Measurements from ENCODE around the gene MTHFS.

MTHFS gene

GRCh38 chr15:79820820-79821219, 76.0 kb downstream of the MTHFS start:
- no peak overlapping the region for H3K9ac ChIP-seq
- no peak overlapping the region for H3K27ac ChIP-seq
- no peak for TF ChIP-seq CTCF (IDR thresholded peaks at IDR 0.05)
- H3K79me2 ChIP-seq = no peaks in the 10 kb centered on the region
- H3K36me3 ChIP-seq (ENCODE audit: control insufficient read depth, insufficient read depth, low read length) = no peaks in the 10 kb centered on the region
- H3K4me1 ChIP-seq = no peaks in the 10 kb centered on the region
- no peak overlapping the region for H3K4me2 ChIP-seq (ENCODE audit: low read length)
- H3K27me3 ChIP-seq (ENCODE audit: control insufficient read depth, insufficient read depth, low read length) = no peaks in the 10 kb centered on the region
- H3K4me3 ChIP-seq (ENCODE audit: low read depth, low read length) = no peak overlapping the region
- no peak overlapping the region for H2AFZ ChIP-seq
- no peaks in the 10 kb centered on the region for H3K9me3 ChIP-seq (ENCODE audit: control insufficient read depth, low read length)

- Histone ChIP-seq H3K79me2 (no peaks in the 10 kb centered on the region), H3K9me3 (ENCODE audit: control insufficient read depth, low read length) (no peaks in the 10 kb centered on the region), H3K36me3 (ENCODE audit: control insufficient read depth, insufficient read depth, low read length) (no peaks in the 10 kb centered on the region), H3K9ac (no peak overlapping the region), H3K4me1 (no peaks in the 10 kb centered on the region), H2AFZ (no peak overlapping the region), H3K27ac (no peak overlapping the region), H3K4me3 (ENCODE audit: low read depth, low read length) (no peak overlapping the region), H3K27me3 (ENCODE audit: control insufficient read depth, insufficient read depth, low read length) (no peaks in the 10 kb centered on the region), H3K4me2 (ENCODE audit: low read length) (no peak overlapping the region)
- no peak for TF ChIP-seq CTCF (IDR thresholded peaks at IDR 0.05)
Observed at GRCh38 chr15:79820176-79820575, 76.6 kb downstream of the MTHFS start.

GRCh38 chr15:79816571-79816970, 80.2 kb downstream of the MTHFS start:
- no peaks in the 10 kb centered on the region for H3K9me3 ChIP-seq (ENCODE audit: control insufficient read depth, low read length)
- no peaks in the 10 kb centered on the region for H3K36me3 ChIP-seq (ENCODE audit: control insufficient read depth, insufficient read depth, low read length)
- H3K4me1 ChIP-seq = no peaks in the 10 kb centered on the region
- no peak overlapping the region for H2AFZ ChIP-seq
- H3K27me3 ChIP-seq (ENCODE audit: control insufficient read depth, insufficient read depth, low read length) = no peaks in the 10 kb centered on the region
- TF ChIP-seq CTCF (IDR thresholded peaks at IDR 0.05) = no peak
- no peak overlapping the region for H3K4me2 ChIP-seq (ENCODE audit: low read length)
- H3K27ac ChIP-seq = no peak overlapping the region
- H3K79me2 ChIP-seq = no peaks in the 10 kb centered on the region
- H3K9ac ChIP-seq = no peak overlapping the region
- no peak overlapping the region for H3K4me3 ChIP-seq (ENCODE audit: low read depth, low read length)

GRCh38 chr15:79815468-79815867, 81.3 kb downstream of the MTHFS start:
- no peaks in the 10 kb centered on the region for H3K9me3 ChIP-seq (ENCODE audit: control insufficient read depth, low read length)
- H3K79me2 ChIP-seq = no peaks in the 10 kb centered on the region
- H3K36me3 ChIP-seq (ENCODE audit: control insufficient read depth, insufficient read depth, low read length) = no peaks in the 10 kb centered on the region
- H3K4me1 ChIP-seq = no peaks in the 10 kb centered on the region
- H3K4me3 ChIP-seq (ENCODE audit: low read depth, low read length) = no peak overlapping the region
- no peak for TF ChIP-seq CTCF (IDR thresholded peaks at IDR 0.05)
- H3K4me2 ChIP-seq (ENCODE audit: low read length) = no peak overlapping the region
- H3K9ac ChIP-seq = no peak overlapping the region
- H2AFZ ChIP-seq = no peak overlapping the region
- H3K27ac ChIP-seq = no peak overlapping the region
- H3K27me3 ChIP-seq (ENCODE audit: control insufficient read depth, insufficient read depth, low read length) = no peaks in the 10 kb centered on the region

- Histone ChIP-seq H2AFZ (no peak overlapping the region), H3K27me3 (ENCODE audit: control insufficient read depth, insufficient read depth, low read length) (no peaks in the 10 kb centered on the region), H3K36me3 (ENCODE audit: control insufficient read depth, insufficient read depth, low read length) (no peaks in the 10 kb centered on the region), H3K27ac (no peak overlapping the region), H3K4me3 (ENCODE audit: low read depth, low read length) (no peak overlapping the region), H3K79me2 (no peaks in the 10 kb centered on the region), H3K4me2 (ENCODE audit: low read length) (no peak overlapping the region), H3K9me3 (ENCODE audit: control insufficient read depth, low read length) (no peaks in the 10 kb centered on the region), H3K4me1 (no peaks in the 10 kb centered on the region), H3K9ac (no peak overlapping the region)
- no peak for TF ChIP-seq CTCF (IDR thresholded peaks at IDR 0.05)
Observed at GRCh38 chr15:79812541-79812940, 84.3 kb downstream of the MTHFS start.
